Uterus (tissue), 4 donors: Measurements from ENCODE around the gene TMEM273. TPM values are rescaled to one million over a fixed set of nuclear protein-coding genes. Genes with fewer than 3 reads are reported as not detected.
A peak's percentile ranks its signal among the peaks of the same experiment; 100 is the strongest.

Source experiments
- DNase-seq, 2 donors: peaks; one replicate each; pipeline ENCODE4 v3.0.0-alpha.2; 2019 to 2020
- H3K27ac ChIP-seq, 2 donors: fragments of 200-600 bp; sonication (generic); 1 replicate in 1 of 2; 2 replicates in 1 of 2; pipeline ENCODE4 v1.5.1; 2016 to 2018
- H3K27me3 ChIP-seq, 2 donors: fragments of 200-600 bp; sonication (generic); one replicate each; pipeline ENCODE4 v1.5.1; 2018 to 2019; ENCODE audit warnings: control low read depth in 1 of 2
- H3K36me3 ChIP-seq, 2 donors: fragments of 200-600 bp; sonication (generic); one replicate each; pipeline ENCODE4 v1.5.1; 2019; ENCODE audit warnings: control low read depth in 1 of 2
- H3K4me1 ChIP-seq, 2 donors: fragments of 200-600 bp; sonication (generic); one replicate each; pipeline ENCODE4 v1.5.1; 2018 to 2019; ENCODE audit warnings: control low read depth in 1 of 2
- H3K4me3 ChIP-seq, 2 donors: fragments of 200-600 bp; sonication (generic); 1 replicate in 1 of 2; 2 replicates in 1 of 2; pipeline ENCODE4 v1.5.1; 2018 to 2019; ENCODE audit warnings: mild to moderate bottlenecking in 1 of 2
- H3K9me3 ChIP-seq, 2 donors: fragments of 200-600 bp; sonication (generic); one replicate each; pipeline ENCODE4 v1.5.1; 2019; ENCODE audit warnings: control low read depth in 1 of 2
- CTCF ChIP-seq, 4 experiments: fragments of 200-600 bp in 2 of 4; fragments of 450-650 bp in 2 of 4; sonication (generic) in 2 of 4; IDR thresholded peaks; one replicate each; pipeline ENCODE4 v1.5.1; 2016 to 2019; ENCODE audit warnings: antibody characterized with exemption in 4 of 4, mild to moderate bottlenecking in 2 of 4, moderate library complexity in 1 of 4
- POLR2A ChIP-seq, 2 donors: fragments of 450-650 bp; IDR thresholded peaks; one replicate each; pipeline ENCODE4 v1.6.1; 2016; ENCODE audit warnings: antibody characterized with exemption in 2 of 2, mild to moderate bottlenecking in 1 of 2, moderate library complexity in 1 of 2
- intact Hi-C: fragments of 100-400 bp; cut with DNase I; formaldehyde crosslinking; loops from one replicate; pipeline ENCODE4 v1.15.1; 2023; ENCODE audit warnings: low total_unique reads
- total RNA-seq, 4 donors: library from RNA; depleted of rRNA in 3 of 4; stranded (reverse); fragments of >200 nt in 3 of 4; gene quantifications; one replicate each; pipeline versions ENCODE4 v1.1.0 to v1.2.4, GENCODE V29; 2014 to 2023
- donor health status: DM: yes; HTN: yes; CAD: no.

Gene TMEM273
- total RNA-seq, 4 donors from 2014 or later, result 8.5 to 38.9 (median 14.7) TPM

- no peaks in the 10 kb centered on the region for H3K27me3 ChIP-seq
- H3K9me3 ChIP-seq, result no peaks in the 10 kb centered on the region
- intact Hi-C loops, result loop anchor here (5.0 kb wide), 1 partner anchor 188 kb away; no protein-coding TSS in a partner anchor
- TF ChIP-seq CTCF (IDR thresholded peaks at IDR 0.05) (no peak), POLR2A (IDR thresholded peaks at IDR 0.05) (no peak)
- no peak overlapping the region for H3K4me3 ChIP-seq
- no peak overlapping the region for H3K27ac ChIP-seq
- H3K36me3 ChIP-seq, result no peaks in the 10 kb centered on the region
- DNase-seq, result no peak
- no peaks in the 10 kb centered on the region for H3K4me1 ChIP-seq
Observed at GRCh38 chr10:49165259-49165658, 22.9 kb downstream of the TMEM273 start.

- H3K9me3 ChIP-seq, result no peaks in the 10 kb centered on the region
- intact Hi-C loops, result loop anchor here (5.0 kb wide), 1 partner anchor 187 kb away; no protein-coding TSS in a partner anchor
- no peaks in the 10 kb centered on the region for H3K27me3 ChIP-seq
- H3K36me3 ChIP-seq, result no peaks in the 10 kb centered on the region
- H3K4me3 ChIP-seq, result no peak overlapping the region
- TF ChIP-seq CTCF (IDR thresholded peaks at IDR 0.05), result peak; percentile 22 to 54 (median 39)
- TF ChIP-seq POLR2A (IDR thresholded peaks at IDR 0.05), result no peak
- DNase-seq, result peak in 1 of 2 donors; percentile 32
- H3K4me1 ChIP-seq, result no peaks in the 10 kb centered on the region
- H3K27ac ChIP-seq, result no peak overlapping the region
Observed at GRCh38 chr10:49164559-49165188, 23.5 kb downstream of the TMEM273 start.

GRCh38 chr10:49163741-49164140, 24.4 kb downstream of the TMEM273 start:
- intact Hi-C loops, result no loop called here
- Histone ChIP-seq H3K27ac (no peak overlapping the region), H3K27me3 (no peaks in the 10 kb centered on the region), H3K4me1 (no peaks in the 10 kb centered on the region), H3K9me3 (no peaks in the 10 kb centered on the region), H3K4me3 (no peak overlapping the region), H3K36me3 (no peaks in the 10 kb centered on the region)
- TF ChIP-seq POLR2A (IDR thresholded peaks at IDR 0.05), result no peak
- TF ChIP-seq CTCF (IDR thresholded peaks at IDR 0.05), result no peak
- DNase-seq, result no peak

- Histone ChIP-seq H3K27me3 (no peaks in the 10 kb centered on the region), H3K4me1 (no peaks in the 10 kb centered on the region), H3K9me3 (no peaks in the 10 kb centered on the region), H3K4me3 (no peak overlapping the region), H3K36me3 (no peaks in the 10 kb centered on the region), H3K27ac (no peak overlapping the region)
- TF ChIP-seq CTCF (IDR thresholded peaks at IDR 0.05), result no peak
- no peak for TF ChIP-seq POLR2A (IDR thresholded peaks at IDR 0.05)
- DNase-seq, result no peak
- intact Hi-C loops, result no loop called here
Observed at GRCh38 chr10:49162761-49163310, 25.4 kb downstream of the TMEM273 start.

GRCh38 chr10:49162063-49162462, 26.1 kb downstream of the TMEM273 start:
- Histone ChIP-seq H3K4me1 (no peaks in the 10 kb centered on the region), H3K27me3 (no peaks in the 10 kb centered on the region), H3K27ac (no peak overlapping the region), H3K36me3 (no peaks in the 10 kb centered on the region), H3K4me3 (no peak overlapping the region), H3K9me3 (no peaks in the 10 kb centered on the region)
- DNase-seq, result no peak
- TF ChIP-seq CTCF (IDR thresholded peaks at IDR 0.05) (no peak), POLR2A (IDR thresholded peaks at IDR 0.05) (no peak)
- intact Hi-C loops, result no loop called here
